SK-N-SH treated with all-trans-retinoic acid at 6 μM for 48 hours (cell line): Measurements from ENCODE around the gene SOX12.

Experiments used
- ARNTL ChIP-seq: fragments of 450-650 bp; formaldehyde crosslinking; IDR thresholded peaks from 2 replicates; pipeline ENCODE4 v1.5.0; 2020; ENCODE audit warnings: low read depth, mild to moderate bottlenecking, moderate library complexity, borderline replicate concordance
- BACH2 ChIP-seq: fragments of 250-450 bp; sonication (Bioruptor Pico); IDR thresholded peaks from 2 replicates; pipeline ENCODE4 v1.9.0; 2021; ENCODE audit warnings: mild to moderate bottlenecking, borderline replicate concordance
- GLIS3 ChIP-seq: fragments of 250-450 bp; sonication (Bioruptor Pico); IDR thresholded peaks from 2 replicates; pipeline ENCODE4 v1.5.0; 2020; ENCODE audit warnings: mild to moderate bottlenecking, moderate library complexity
- ISL1 ChIP-seq: fragments of 250-450 bp; sonication (Bioruptor Pico); IDR thresholded peaks from 2 replicates; pipeline ENCODE4 v2.1.2; 2022; ENCODE audit warnings: mild to moderate bottlenecking, moderate library complexity
- RARB ChIP-seq: fragments of 250-450 bp; sonication (Bioruptor Pico); IDR thresholded peaks from 2 replicates; pipeline ENCODE4 v1.8.0; 2021; ENCODE audit warnings: mild to moderate bottlenecking, moderate library complexity
- SNAI2 ChIP-seq: fragments of 250-450 bp; sonication (Bioruptor Pico); IDR thresholded peaks from 2 replicates; pipeline ENCODE4 v1.5.0; 2020; ENCODE audit warnings: mild to moderate bottlenecking, moderate library complexity
- ZNF565 ChIP-seq: fragments of 450-650 bp; formaldehyde crosslinking; conservative IDR thresholded peaks from 2 replicates; pipeline ENCODE4 v1.5.0; 2020; ENCODE audit warnings: low read depth, mild to moderate bottlenecking, moderate library complexity
- ZNF8 ChIP-seq: fragments of 450-650 bp; formaldehyde crosslinking; IDR thresholded peaks from 2 replicates; pipeline ENCODE4 v1.5.0; 2020; ENCODE audit warnings: mild to moderate bottlenecking, moderate library complexity
- TF ChIP-seq, protein P1 (sequence below): fragments of 250-450 bp; sonication (Bioruptor Pico); IDR thresholded peaks from 2 replicates; pipeline ENCODE4 v1.8.0; 2020; ENCODE audit warnings: mild to moderate bottlenecking, moderate library complexity, borderline replicate concordance
- TF ChIP-seq, protein P2 (sequence below): fragments of 250-450 bp; sonication (Bioruptor Pico); IDR thresholded peaks from 2 replicates; pipeline ENCODE4 v1.8.0; 2021; ENCODE audit warnings: low read depth, mild to moderate bottlenecking, moderate library complexity, borderline replicate concordance

DNA sequence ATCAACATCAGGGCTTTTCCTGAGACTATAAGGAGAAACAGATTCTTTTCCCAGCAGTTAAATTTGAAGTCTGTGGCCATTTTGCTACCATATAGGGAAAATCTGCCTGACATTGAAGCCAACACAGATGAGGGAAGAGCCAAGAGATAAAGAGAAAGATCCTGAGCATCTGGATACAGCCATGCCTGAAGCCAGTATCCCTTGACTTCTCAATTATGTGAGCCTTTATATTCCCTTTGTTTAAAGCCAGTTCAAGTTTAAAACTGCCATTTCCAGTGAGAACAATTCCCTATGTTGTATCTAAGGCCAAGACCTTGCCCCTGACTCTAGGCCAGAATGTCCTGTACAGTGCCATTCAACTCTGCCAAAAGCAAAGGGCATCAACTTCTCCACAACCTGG is 17.8 kb downstream of the SOX12 start:
- TF ChIP-seq ZNF565 (CRISPR knock-in tag) (no peak), ISL1 (CRISPR knock-in tag) (no peak), GLIS3 (CRISPR knock-in tag) (no peak), SNAI2 (CRISPR knock-in tag) (no peak), ZNF8 (no peak), RARB (no peak), BACH2 (CRISPR knock-in tag) (no peak), ARNTL (CRISPR knock-in tag) (no peak)
- TF ChIP-seq, protein P1, sequence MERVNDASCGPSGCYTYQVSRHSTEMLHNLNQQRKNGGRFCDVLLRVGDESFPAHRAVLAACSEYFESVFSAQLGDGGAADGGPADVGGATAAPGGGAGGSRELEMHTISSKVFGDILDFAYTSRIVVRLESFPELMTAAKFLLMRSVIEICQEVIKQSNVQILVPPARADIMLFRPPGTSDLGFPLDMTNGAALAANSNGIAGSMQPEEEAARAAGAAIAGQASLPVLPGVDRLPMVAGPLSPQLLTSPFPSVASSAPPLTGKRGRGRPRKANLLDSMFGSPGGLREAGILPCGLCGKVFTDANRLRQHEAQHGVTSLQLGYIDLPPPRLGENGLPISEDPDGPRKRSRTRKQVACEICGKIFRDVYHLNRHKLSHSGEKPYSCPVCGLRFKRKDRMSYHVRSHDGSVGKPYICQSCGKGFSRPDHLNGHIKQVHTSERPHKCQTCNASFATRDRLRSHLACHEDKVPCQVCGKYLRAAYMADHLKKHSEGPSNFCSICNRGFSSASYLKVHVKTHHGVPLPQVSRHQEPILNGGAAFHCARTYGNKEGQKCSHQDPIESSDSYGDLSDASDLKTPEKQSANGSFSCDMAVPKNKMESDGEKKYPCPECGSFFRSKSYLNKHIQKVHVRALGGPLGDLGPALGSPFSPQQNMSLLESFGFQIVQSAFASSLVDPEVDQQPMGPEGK (CRISPR knock-in tag): no peak
- TF ChIP-seq, protein P2, sequence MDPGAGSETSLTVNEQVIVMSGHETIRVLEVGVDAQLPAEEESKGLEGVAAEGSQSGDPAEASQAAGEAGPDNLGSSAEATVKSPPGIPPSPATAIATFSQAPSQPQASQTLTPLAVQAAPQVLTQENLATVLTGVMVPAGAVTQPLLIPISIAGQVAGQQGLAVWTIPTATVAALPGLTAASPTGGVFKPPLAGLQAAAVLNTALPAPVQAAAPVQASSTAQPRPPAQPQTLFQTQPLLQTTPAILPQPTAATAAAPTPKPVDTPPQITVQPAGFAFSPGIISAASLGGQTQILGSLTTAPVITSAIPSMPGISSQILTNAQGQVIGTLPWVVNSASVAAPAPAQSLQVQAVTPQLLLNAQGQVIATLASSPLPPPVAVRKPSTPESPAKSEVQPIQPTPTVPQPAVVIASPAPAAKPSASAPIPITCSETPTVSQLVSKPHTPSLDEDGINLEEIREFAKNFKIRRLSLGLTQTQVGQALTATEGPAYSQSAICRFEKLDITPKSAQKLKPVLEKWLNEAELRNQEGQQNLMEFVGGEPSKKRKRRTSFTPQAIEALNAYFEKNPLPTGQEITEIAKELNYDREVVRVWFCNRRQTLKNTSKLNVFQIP (CRISPR knock-in tag): no peak
